NK-92 treated with Interleukin-12 subunit alpha and Interleukin-12 subunit beta, amount 100 ng/mL, for 24 hours (cell line): Measurements from ENCODE around the gene ANKK1.

ENCODE experiments used
- DNase-seq: peaks from one replicate; lab custom pipeline; 2025; lab: John Stamatoyannopoulos, UW

ANKK1 gene

GRCh38 chr11:113408887-113409286, 21.3 kb downstream of the ANKK1 start:
- DNase-seq = no peak

- DNase-seq = no peak
Observed at GRCh38 chr11:113409526-113409925, 21.9 kb downstream of the ANKK1 start.

- DNase-seq = no peak
Observed at GRCh38 chr11:113410414-113411135, 23.0 kb downstream of the ANKK1 start.

GRCh38 chr11:113411536-113411935, 24.0 kb downstream of the ANKK1 start:
- no peak for DNase-seq

- DNase-seq = no peak
Observed at GRCh38 chr11:113412675-113413074, 25.1 kb downstream of the ANKK1 start.

GRCh38 chr11:113415343-113415742, 27.8 kb downstream of the ANKK1 start:
- DNase-seq = no peak

GRCh38 chr11:113417428-113417827, 29.8 kb downstream of the ANKK1 start:
- no peak for DNase-seq

DNA sequence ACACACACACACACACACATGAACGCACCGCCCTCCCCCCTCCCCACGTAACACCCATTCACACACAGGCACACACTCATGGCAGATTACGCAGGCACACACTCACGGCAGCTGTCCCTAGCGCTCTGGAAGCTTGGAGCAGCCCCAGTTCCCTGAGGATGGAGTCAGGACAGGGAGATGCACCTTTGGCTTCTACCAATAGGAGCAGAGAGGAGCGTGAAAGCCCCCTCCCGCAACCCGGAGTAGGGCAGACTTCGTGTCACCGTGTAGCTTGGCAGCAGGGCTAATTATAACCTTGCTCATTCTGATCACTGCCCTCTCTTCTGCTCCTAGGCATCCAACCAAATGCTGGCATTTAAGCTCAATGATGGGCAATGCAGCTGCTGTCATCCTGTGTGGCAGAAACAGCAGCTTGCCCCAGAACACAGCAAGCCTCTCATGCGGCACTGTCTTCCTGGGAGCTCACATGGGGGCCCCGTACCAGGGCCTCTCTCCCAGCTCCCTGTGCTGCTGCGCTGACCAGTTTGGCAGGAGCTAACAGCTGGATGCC, 31.9 kb downstream of the ANKK1 start:
- DNase-seq = no peak

- no peak for DNase-seq
Observed at GRCh38 chr11:113420808-113421207, 33.2 kb downstream of the ANKK1 start.

GRCh38 chr11:113426686-113427085, 39.1 kb downstream of the ANKK1 start:
- DNase-seq = no peak

- DNase-seq = no peak
Observed at GRCh38 chr11:113431746-113432145, 44.2 kb downstream of the ANKK1 start.

DNA sequence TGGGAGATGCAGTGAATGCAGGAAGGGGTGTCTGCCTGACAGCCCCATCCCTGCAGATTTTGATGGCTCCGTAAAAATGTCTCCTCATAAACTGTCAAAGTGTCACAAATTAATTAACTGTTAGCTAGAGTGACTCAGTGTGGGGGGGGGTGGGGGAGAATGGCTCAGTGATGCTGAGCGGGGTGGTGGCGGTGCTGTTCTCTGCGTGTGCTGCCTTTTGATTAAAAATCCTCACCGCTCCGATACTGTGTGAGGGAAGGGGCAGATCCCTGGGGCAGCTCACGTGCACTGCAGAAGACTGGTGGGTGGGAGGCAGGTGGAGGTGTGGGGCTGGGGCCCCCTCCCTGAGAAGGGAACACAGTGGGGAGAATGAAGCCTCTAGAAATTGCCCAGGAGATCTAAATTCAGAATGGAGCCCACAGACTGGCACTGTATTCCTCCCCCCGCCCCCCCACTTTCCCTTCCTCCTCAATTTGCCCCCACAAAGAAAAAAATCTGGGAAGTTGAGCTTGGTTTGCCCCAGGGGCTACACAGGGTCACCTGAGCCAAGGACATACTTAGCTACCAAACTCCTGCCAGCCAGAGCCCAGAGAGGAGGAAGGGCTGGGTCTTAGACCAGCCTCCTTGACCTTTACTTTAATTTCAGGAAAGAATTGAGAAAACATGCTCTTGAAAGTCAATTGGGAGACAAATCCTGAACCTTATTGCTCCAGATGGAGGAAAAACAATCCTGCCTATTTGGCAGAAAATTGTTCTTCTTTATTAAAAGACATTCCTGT, 47.8 kb downstream of the ANKK1 start:
- no peak for DNase-seq

- no peak for DNase-seq
Observed at GRCh38 chr11:113436672-113437252, 49.2 kb downstream of the ANKK1 start.

- DNase-seq = no peak
Observed at GRCh38 chr11:113440816-113441215, 53.2 kb downstream of the ANKK1 start.

GRCh38 chr11:113444502-113445123, 57.0 kb downstream of the ANKK1 start:
- DNase-seq = no peak

- DNase-seq = no peak
Observed at GRCh38 chr11:113446112-113446511, 58.5 kb downstream of the ANKK1 start.

DNA sequence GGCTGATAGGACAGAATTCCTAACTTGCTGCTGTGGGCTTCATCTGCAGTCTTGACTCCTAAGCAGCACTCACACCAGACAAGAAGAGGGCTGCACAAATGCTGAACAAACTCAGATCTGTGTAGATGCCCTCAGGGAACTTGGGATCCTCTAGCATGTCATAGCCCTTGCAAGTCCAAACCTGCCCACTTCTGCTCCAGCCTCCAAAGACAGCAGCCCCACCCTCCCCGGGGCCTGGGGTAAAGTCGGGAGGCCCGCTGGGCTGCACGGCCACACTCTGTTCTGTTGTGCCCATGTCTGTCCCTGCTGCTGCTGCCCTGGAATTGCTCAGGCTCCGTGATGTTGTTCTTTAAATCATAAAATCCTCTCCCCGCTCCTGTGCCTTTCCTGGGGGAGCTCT, 59.4 kb downstream of the ANKK1 start:
- DNase-seq = no peak

- DNase-seq = no peak
Observed at GRCh38 chr11:113447621-113448315, 60.2 kb downstream of the ANKK1 start.

GRCh38 chr11:113448316-113448677, 60.7 kb downstream of the ANKK1 start:
- DNase-seq = no peak

- no peak for DNase-seq
Observed at GRCh38 chr11:113449743-113450142, 62.2 kb downstream of the ANKK1 start.
